Endodermal cell (in vitro differentiated cells): ENCODE data around the gene TTC32. TPM values are rescaled to one million over a fixed set of nuclear protein-coding genes. Genes with fewer than 3 reads are reported as not detected.

Experiments
- DNase-seq: peaks from one replicate; pipeline ENCODE4 v3.0.0-alpha.2; 2017
- H3K27ac ChIP-seq: 2 replicates; pipeline ENCODE4 v1.5.1; 2013; ENCODE audit warnings: mild to moderate bottlenecking, low read depth, low read length, moderate library complexity
- H3K27me3 ChIP-seq: 2 replicates; pipeline ENCODE4 v1.6.1; 2013; ENCODE audit warnings: mild to moderate bottlenecking, low read length, moderate library complexity; ENCODE audit not compliant: insufficient read depth, control insufficient read depth, poor library complexity, severe bottlenecking
- H3K36me3 ChIP-seq: 2 replicates; pipeline ENCODE4 v1.7.0; 2013; ENCODE audit warnings: mild to moderate bottlenecking, low read length, moderate library complexity; ENCODE audit not compliant: control insufficient read depth, insufficient read depth
- H3K4me1 ChIP-seq: one replicate; pipeline ENCODE4 v1.7.0; 2013; ENCODE audit warnings: low read length; ENCODE audit not compliant: control insufficient read depth, insufficient read depth
- H3K4me3 ChIP-seq: 2 replicates; pipeline ENCODE4 v1.5.1; 2013; ENCODE audit warnings: mild to moderate bottlenecking, low read length, moderate library complexity
- H3K9ac ChIP-seq: 2 replicates; pipeline ENCODE4 v1.6.1; 2013; ENCODE audit warnings: mild to moderate bottlenecking, low read length, moderate library complexity; ENCODE audit not compliant: poor library complexity, severe bottlenecking; ENCODE audit errors: extremely low read depth
- H3K9me3 ChIP-seq: 2 replicates; pipeline ENCODE4 v1.6.1; 2013; ENCODE audit warnings: mild to moderate bottlenecking, low read length, moderate library complexity; ENCODE audit not compliant: control insufficient read depth
- H3K27ac Mint-ChIP-seq: 2 replicates; pipeline ENCODE4 v1.8.0; 2020; ENCODE audit warnings: mixed read lengths
- H3K27me3 Mint-ChIP-seq: 2 replicates; pipeline ENCODE4 v1.8.0; 2021; ENCODE audit warnings: mild to moderate bottlenecking, mixed read lengths; ENCODE audit not compliant: insufficient read depth
- H3K36me3 Mint-ChIP-seq: 2 replicates; pipeline ENCODE4 v1.8.0; 2020; ENCODE audit warnings: low read depth, mixed read lengths
- H3K4me1 Mint-ChIP-seq: 2 replicates; pipeline ENCODE4 v1.8.0; 2020; ENCODE audit warnings: mixed read lengths
- H3K4me3 Mint-ChIP-seq: 2 replicates; pipeline ENCODE4 v1.8.0; 2020; ENCODE audit warnings: mild to moderate bottlenecking, moderate library complexity, mixed read lengths
- H3K9me3 Mint-ChIP-seq: 2 replicates; pipeline ENCODE4 v1.8.0; 2020; ENCODE audit warnings: mild to moderate bottlenecking, mixed read lengths
- CTCF ChIP-seq: fragments of 200-600 bp; sonication (generic); conservative IDR thresholded peaks from 2 replicates; pipeline ENCODE4 v1.5.0; 2021; ENCODE audit warnings: antibody characterized with exemption, mild to moderate bottlenecking
- WGBS, 2 experiments: methylation state at CpG; one replicate each; pipeline versions ENCODE4 v1.1.5 to v1.1.7; 2013; ENCODE audit warnings: missing lambda C conversion rate in 2 of 2, mixed read lengths in 1 of 2; ENCODE audit not compliant: insufficient coverage in 1 of 2, insufficient read length in 1 of 2; 5-methylcytosine and 5-hydroxymethylcytosine counted together
- total RNA-seq, 2 donors: library from RNA; stranded (reverse); fragmentation: NEBNext Ultra II Directional in 1 of 2; extraction: Animal tissue kit (Norgen Biotek cat#: 25700) in 1 of 2; gene quantifications; 2 replicates in 1 of 2; 3 replicates in 1 of 2; pipeline ENCODE4 v1.2.1, GENCODE V29; 2021

Gene TTC32
- total RNA-seq, 2 donors from 2014 or later, result 10.2 to 13.0 TPM

- H3K4me3 ChIP-seq, result no peak overlapping the region
- no peak overlapping the region for H3K4me3 Mint-ChIP-seq
Measured at GRCh38 chr2:19886261-19886660, 15.5 kb downstream of the TTC32 start.

DNA sequence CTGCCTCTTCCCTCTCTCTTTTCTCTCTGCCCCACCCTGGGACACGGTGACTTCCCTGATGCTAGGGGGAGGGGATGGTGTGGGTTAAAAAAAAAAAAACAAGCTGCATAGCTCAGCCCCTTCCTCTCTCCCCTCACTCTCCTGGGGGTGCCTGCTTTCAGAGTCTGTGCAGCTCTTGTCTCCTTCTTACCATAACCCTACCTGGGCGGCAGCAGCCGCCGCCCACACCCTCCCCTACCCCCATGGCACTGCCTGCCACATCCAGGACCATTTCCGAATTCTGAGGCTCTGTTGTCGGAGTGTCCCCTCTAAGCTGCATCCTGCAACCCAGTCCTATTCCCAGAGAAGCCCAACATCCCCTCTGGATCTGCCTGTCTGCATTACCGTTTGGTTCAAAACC lies 16.0 kb downstream of the TTC32 start:
- peaks cover 18% of the 10 kb centered on the region for H3K27me3 Mint-ChIP-seq
- H3K36me3 Mint-ChIP-seq, result no peaks in the 10 kb centered on the region
- Histone ChIP-seq H3K27ac (no peak overlapping the region), H3K4me1 (no peaks in the 10 kb centered on the region), H3K36me3 (no peaks in the 10 kb centered on the region), H3K9ac (no peak overlapping the region), H3K27me3 (no peaks in the 10 kb centered on the region), H3K4me3 (no peak overlapping the region), H3K9me3 (no peaks in the 10 kb centered on the region)
- H3K27ac Mint-ChIP-seq, result no peak overlapping the region
- TF ChIP-seq CTCF, result no peak
- H3K4me1 Mint-ChIP-seq, result peaks cover 9% of the 10 kb centered on the region
- no peaks in the 10 kb centered on the region for H3K9me3 Mint-ChIP-seq
- H3K4me3 Mint-ChIP-seq, result no peak overlapping the region
- 81 to 100% methylated on average over 1 to 6 of the region's 7 CpGs for WGBS, 2 experiments
- peak; percentile 27 for DNase-seq

More at GRCh38 chr2:19886261-19886660, 15.5 kb downstream of the TTC32 start:
- H3K27me3 Mint-ChIP-seq, result peaks cover 16% of the 10 kb centered on the region
- Histone ChIP-seq H3K9ac (no peak overlapping the region), H3K4me1 (no peaks in the 10 kb centered on the region), H3K27me3 (no peaks in the 10 kb centered on the region), H3K36me3 (no peaks in the 10 kb centered on the region), H3K9me3 (no peaks in the 10 kb centered on the region), H3K27ac (no peak overlapping the region)
- DNase-seq, result no peak
- WGBS, 2 experiments, result 82 to 94% methylated on average over 3 to 11 of the region's 11 CpGs
- peaks cover 9% of the 10 kb centered on the region for H3K4me1 Mint-ChIP-seq
- H3K27ac Mint-ChIP-seq, result no peak overlapping the region
- no peak for TF ChIP-seq CTCF
- no peaks in the 10 kb centered on the region for H3K9me3 Mint-ChIP-seq
- no peaks in the 10 kb centered on the region for H3K36me3 Mint-ChIP-seq

- no peaks in the 10 kb centered on the region for H3K4me1 ChIP-seq
- peak; percentile 16 for DNase-seq
- Mint-ChIP-seq H3K27me3 (peaks cover 18% of the 10 kb centered on the region), H3K4me3 (no peak overlapping the region), H3K27ac (no peak overlapping the region), H3K4me1 (peaks cover 3% of the 10 kb centered on the region), H3K36me3 (no peaks in the 10 kb centered on the region), H3K9me3 (no peaks in the 10 kb centered on the region)
- H3K4me3 ChIP-seq, result no peak overlapping the region
- no peak for TF ChIP-seq CTCF
- H3K9me3 ChIP-seq, result no peaks in the 10 kb centered on the region
- no peaks in the 10 kb centered on the region for H3K27me3 ChIP-seq
- 90 to 92% methylated on average over 7 to 8 of the region's 8 CpGs for WGBS, 2 experiments
- H3K9ac ChIP-seq, result no peak overlapping the region
- no peaks in the 10 kb centered on the region for H3K36me3 ChIP-seq
- no peak overlapping the region for H3K27ac ChIP-seq
Measured at GRCh38 chr2:19883971-19884720, 17.6 kb downstream of the TTC32 start.
